A375 (cell line): Measurements from ENCODE around the gene UBXN10. TPM values are rescaled to one million over a fixed set of nuclear protein-coding genes. Genes with fewer than 3 reads are reported as not detected.

Experiments used
- total RNA-seq: library from RNA; depleted of rRNA; stranded (reverse); fragments of >200 nt; shearing (Covaris generic); gene quantifications from 2 replicates; pipeline ENCODE4 v1.2.3, GENCODE V29; 2014; rRNA removed

Gene UBXN10
- not detected in 2 replicates for total RNA-seq

GRCh38 chr1:20185834-20186782 lies at the start of gene UBXN10, which contains the start of gene PLA2G2C:
Gene UBXN10 (plus strand): TSS chr1:20186096. CDS start chr1:20190562, 4,466 bp downstream.
Gene PLA2G2C (minus strand): TSS chr1:20186518. CDS start chr1:20177363, 9,155 bp downstream.

GRCh38 chr1:20138961-20139550 lies 46.8 kb upstream of the UBXN10 start, which contains the start of gene PLA2G2F:
Gene PLA2G2F (plus strand): TSS chr1:20139323. CDS start chr1:20139428, 105 bp downstream.

Other genes with a start within 250 kb of the UBXN10 start
- gene PLA2G2A, start 206.5 kb upstream of the UBXN10 start, total RNA-seq, result 0.21 TPM in 1 of 2 replicates, not detected in the other
- gene PLA2G5, start 115.9 kb upstream of the UBXN10 start, total RNA-seq, result not detected in 2 replicates
- not detected in 2 replicates for gene PLA2G2D, start 66.6 kb upstream of the UBXN10 start, total RNA-seq
- not detected in 2 replicates for gene PLA2G2F, start 46.8 kb upstream of the UBXN10 start, total RNA-seq
- gene PLA2G2C, start 422 bp downstream of the UBXN10 start, total RNA-seq, result not detected in 2 replicates
- not detected in 2 replicates for gene VWA5B1, start 104.8 kb downstream of the UBXN10 start, total RNA-seq